Muscle of leg (tissue), 11 donors: ENCODE results near the gene ZC2HC1C. TPM values are rescaled to one million over a fixed set of nuclear protein-coding genes. Genes with fewer than 3 reads are reported as not detected.

ENCODE experiments used
- DNase-seq: peaks from one replicate; pipeline ENCODE4 v3.0.0; 2013
- H3K27ac ChIP-seq: one replicate; pipeline ENCODE4 v1.5.1; 2013; ENCODE audit warnings: mild to moderate bottlenecking, low read length, control low read depth
- H3K27me3 ChIP-seq: one replicate; pipeline ENCODE4 v1.6.1; 2013; ENCODE audit warnings: low read length; ENCODE audit not compliant: control insufficient read depth, insufficient read depth
- H3K36me3 ChIP-seq: one replicate; pipeline ENCODE4 v1.6.1; 2013; ENCODE audit warnings: low read length; ENCODE audit not compliant: control insufficient read depth, insufficient read depth
- H3K4me1 ChIP-seq: one replicate; pipeline ENCODE4 v1.6.1; 2013; ENCODE audit warnings: low read length; ENCODE audit not compliant: control insufficient read depth, insufficient read depth
- H3K4me3 ChIP-seq: one replicate; pipeline ENCODE4 v1.5.1; 2013; ENCODE audit warnings: low read length, control low read depth
- H3K9me3 ChIP-seq: replicated peaks from 2 replicates; pipeline ENCODE4 v1.6.1; 2013; ENCODE audit warnings: low read depth, low read length; ENCODE audit not compliant: control insufficient read depth
- WGBS: methylation state at CpG from one replicate; pipeline ENCODE4 v1.1.5; 2013; ENCODE audit warnings: missing lambda C conversion rate; ENCODE audit not compliant: insufficient coverage; 5-methylcytosine and 5-hydroxymethylcytosine counted together
- polyA plus RNA-seq, 8 donors: library from polyadenylated mRNA; unstranded; fragments of 120-200 nt; gene quantifications; one replicate each; pipeline versions ENCODE4 v1.2.1 to v1.2.3, GENCODE V29; 2013; ENCODE audit warnings: inconsistent platforms in 1 of 8, low replicate concordance in 1 of 8; ENCODE audit not compliant: insufficient read length in 8 of 8, insufficient read depth in 1 of 8
- total RNA-seq: library from RNA; stranded (reverse); fragments of 120-200 nt; gene quantifications from one replicate; pipeline ENCODE4 v1.2.4, GENCODE V29; 2013

Gene ZC2HC1C
- total and polyA plus RNA-seq, 9 donors, result 0.53 to 2.6 (median 1.5) TPM

DNA sequence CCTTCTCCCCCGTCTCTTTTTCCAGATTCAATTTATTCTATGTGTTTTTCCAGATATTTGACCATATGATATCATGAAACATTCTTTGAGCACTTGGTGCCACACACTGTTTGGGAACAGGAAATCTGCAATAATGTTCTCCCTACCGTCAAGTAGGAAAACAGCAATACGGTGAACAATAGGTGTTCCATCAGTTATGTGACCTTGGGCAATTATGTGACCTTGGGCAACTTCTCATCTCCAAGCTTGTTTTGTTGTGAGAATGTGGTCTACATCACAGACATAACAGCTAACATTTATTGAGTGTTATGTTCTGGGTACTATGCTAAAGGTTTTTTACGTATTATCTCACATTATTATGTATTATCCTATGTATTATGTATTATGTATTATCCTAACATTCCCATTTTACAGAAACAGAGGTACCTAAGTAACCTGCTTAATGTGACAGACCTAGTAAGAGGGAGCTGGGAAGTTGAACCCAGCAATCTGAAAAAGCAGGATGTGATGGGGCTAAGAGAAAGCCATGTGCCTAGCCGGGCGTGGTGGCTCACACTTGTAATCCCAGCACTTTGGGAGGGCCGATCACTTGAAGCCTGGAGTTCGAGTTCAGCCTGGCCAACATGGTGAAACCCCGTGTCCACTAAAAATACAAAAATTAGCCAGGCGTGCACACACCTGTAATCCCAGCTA is 58.6 kb downstream of the ZC2HC1C start:
- no peak for DNase-seq
- Histone ChIP-seq H3K27ac (peak overlapping the region; percentile 94), H3K4me1 (peaks cover 16% of the 10 kb centered on the region), H3K9me3 (no peaks in the 10 kb centered on the region), H3K27me3 (no peaks in the 10 kb centered on the region), H3K36me3 (peaks cover 5% of the 10 kb centered on the region), H3K4me3 (peak overlapping the region; percentile 94)
- WGBS, result 90% methylated on average over 6 of the region's 10 CpGs

DNA sequence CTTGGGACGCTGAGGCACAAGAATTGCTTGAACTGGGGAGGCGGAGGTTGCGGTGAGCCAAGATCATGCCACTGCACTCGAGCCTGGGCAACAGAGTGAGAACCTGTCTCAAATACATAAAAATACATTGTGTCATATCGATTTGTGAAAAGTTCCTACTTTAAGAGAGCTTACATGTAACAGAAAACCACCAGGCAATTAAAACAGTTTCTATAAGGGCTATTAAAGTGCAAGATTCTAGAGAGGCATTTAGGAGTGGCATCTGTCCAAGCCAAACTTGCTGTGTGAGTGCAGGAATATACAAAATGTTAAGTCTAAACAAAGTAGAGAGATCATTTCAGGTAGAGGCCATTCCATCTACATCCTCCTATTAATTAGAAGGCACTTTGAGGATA is 59.2 kb downstream of the ZC2HC1C start:
- Histone ChIP-seq H3K27ac (no peak overlapping the region), H3K27me3 (no peaks in the 10 kb centered on the region), H3K4me1 (peaks cover 16% of the 10 kb centered on the region), H3K9me3 (peaks cover 1% of the 10 kb centered on the region), H3K4me3 (no peak overlapping the region), H3K36me3 (peaks cover 9% of the 10 kb centered on the region)
- DNase-seq, result no peak
- WGBS, result 89% methylated on average over 1 of the region's 5 CpGs

Other genes with a start within 250 kb of the ZC2HC1C start
- gene PROX2, start 193.5 kb upstream of the ZC2HC1C start, total RNA-seq, result not detected
- gene PROX2, start 193.5 kb upstream of the ZC2HC1C start, polyA plus RNA-seq, result 1 to 10 TPM in 1 of 8 donors, under 1 TPM in 7; 0.06 to 1.1 (median 0.34) TPM
- 38.6 TPM for gene DLST, start 187.7 kb upstream of the ZC2HC1C start, total RNA-seq
- gene DLST, start 187.7 kb upstream of the ZC2HC1C start, polyA plus RNA-seq, result 10 to 100 TPM; 61.9 to 76.2 (median 65.9) TPM
- 6.1 TPM for gene RPS6KL1, start 146.4 kb upstream of the ZC2HC1C start, total RNA-seq
- 10 to 100 TPM in 4 of 8 donors, 1 to 10 TPM in 4; 6.6 to 11.2 (median 8.8) TPM for gene RPS6KL1, start 146.4 kb upstream of the ZC2HC1C start, polyA plus RNA-seq
- gene PGF, start 114.0 kb upstream of the ZC2HC1C start, total RNA-seq, result 30.2 TPM
- 10 to 100 TPM; 27.0 to 47.0 (median 33.1) TPM for gene PGF, start 114.0 kb upstream of the ZC2HC1C start, polyA plus RNA-seq
- 45.2 TPM for gene EIF2B2, start 66.7 kb upstream of the ZC2HC1C start, total RNA-seq
- gene EIF2B2, start 66.7 kb upstream of the ZC2HC1C start, polyA plus RNA-seq, result 10 to 100 TPM; 45.7 to 59.8 (median 53.4) TPM
- 40.9 TPM for gene MLH3, start 18.2 kb upstream of the ZC2HC1C start, total RNA-seq
- 10 to 100 TPM; 18.4 to 24.1 (median 19.9) TPM for gene MLH3, start 18.2 kb upstream of the ZC2HC1C start, polyA plus RNA-seq
- 13.2 TPM for gene ACYP1, start 5.6 kb upstream of the ZC2HC1C start, total RNA-seq
- gene ACYP1, start 5.6 kb upstream of the ZC2HC1C start, polyA plus RNA-seq, result 10 to 100 TPM; 13.0 to 24.6 (median 15.7) TPM
- gene NEK9, start 57.4 kb downstream of the ZC2HC1C start, total RNA-seq, result 34.4 TPM
- gene NEK9, start 57.4 kb downstream of the ZC2HC1C start, polyA plus RNA-seq, result 10 to 100 TPM; 70.5 to 99.7 (median 83.9) TPM
- gene TMED10, start 107.0 kb downstream of the ZC2HC1C start, total RNA-seq, result 180 TPM
- gene TMED10, start 107.0 kb downstream of the ZC2HC1C start, polyA plus RNA-seq, result 100 to 1,000 TPM; 100 to 146 (median 122) TPM
- gene FOS, start 209.2 kb downstream of the ZC2HC1C start, total RNA-seq, result 591 TPM
- gene FOS, start 209.2 kb downstream of the ZC2HC1C start, polyA plus RNA-seq, result 1,000 to 10,000 TPM in 2 of 8 donors, 100 to 1,000 TPM in 6; 142 to 1,403 (median 729) TPM